Measurements from ENCODE around the gene QRICH2. TPM values are rescaled to one million over a fixed set of nuclear protein-coding genes. Genes with fewer than 3 reads are reported as not detected.

Gene QRICH2
- total and polyA plus RNA-seq, 9 of the 15 experiments (the other 6 are each of a cell fraction or from before 2014, with no cell fraction given) = 0.03 to 1.6 (median 0.81) TPM

GRCh38 chr17:76265624-76266243, 42.3 kb downstream of the QRICH2 start (continued):
- TF ChIP-seq TEAD4 (IDR thresholded peaks at IDR 0.05; ENCODE audit: low read length) (peak; percentile 14; the same call in 1 of the 2 replicates), TEAD4 (CRISPR knock-in tag; IDR thresholded peaks at IDR 0.05; ENCODE audit: borderline replicate concordance) (no peak)

DNA sequence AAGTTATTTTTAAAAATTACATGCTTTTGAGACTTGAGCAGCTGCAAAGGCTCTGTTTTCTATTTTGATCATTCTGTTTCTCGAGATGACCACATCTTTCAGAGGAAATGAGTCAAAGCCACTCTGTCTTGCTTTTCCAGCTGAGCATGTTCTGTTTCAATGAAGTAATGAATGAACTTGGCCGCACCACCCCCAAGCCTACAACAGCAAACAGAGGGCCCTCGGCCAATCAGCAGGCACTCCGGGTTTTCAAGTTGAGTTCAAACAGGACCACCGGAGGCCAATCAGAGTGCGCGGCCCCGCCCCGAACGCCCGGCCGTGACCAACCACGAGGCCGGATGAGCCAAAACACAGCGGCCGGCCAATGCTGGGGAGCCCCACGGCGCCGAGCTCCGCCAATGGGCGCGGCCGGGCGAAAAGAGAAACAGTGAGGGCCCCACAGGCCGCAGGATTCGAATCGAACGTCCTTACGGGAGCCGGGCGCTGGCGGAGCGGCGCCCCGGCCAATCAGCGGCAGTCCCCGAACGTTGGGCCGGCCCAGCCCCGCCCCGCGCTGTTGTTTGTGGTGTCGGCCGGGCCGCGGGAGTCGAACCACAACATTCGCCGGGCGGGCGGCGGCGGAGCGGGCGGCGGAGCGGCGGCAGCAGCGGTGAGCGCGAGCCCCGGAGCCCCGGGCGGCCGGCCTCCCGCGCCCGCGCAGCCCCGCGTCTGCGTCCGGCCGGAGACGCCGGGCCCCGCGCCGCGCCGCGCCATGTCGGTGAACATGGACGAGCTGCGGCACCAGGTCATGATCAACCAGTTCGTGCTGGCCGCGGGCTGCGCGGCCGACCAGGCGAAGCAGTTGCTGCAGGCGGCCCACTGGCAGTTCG, 43.1 kb downstream of the QRICH2 start, which contains the start of gene UBALD2:
Gene UBALD2, plus strand, starts transcription at position 594 of the 869 bp plus-strand sequence. Its CDS starts 158 bp downstream, at position 752.
- peak within 1 kb of the TSS; percentile 97 for H3K4me2 ChIP-seq (ENCODE audit: insufficient read depth, low read length)
- WGBS (ENCODE audit: insufficient coverage, low coverage, missing lambda C conversion rate) = 2% methylated on average over 57 of the region's 94 CpGs
- TF ChIP-seq HCFC1 (IDR thresholded peaks at IDR 0.05; ENCODE audit: low read depth, low read length) = 0 out of 2 replicates have a peak, but pooled peaks have one; percentile 3
- TF ChIP-seq ZNF41 (CRISPR knock-in tag; conservative IDR thresholded peaks at IDR 0.05) = no peak
- peak in 1 of 2 experiments; percentile 29; a peak in 1 of 4 replicates for TF ChIP-seq FOXA3 (CRISPR knock-in tag; conservative IDR thresholded peaks at IDR 0.05 in 1 of 2, IDR thresholded peaks at IDR 0.05 in 1 of 2)
- TF ChIP-seq PYGO2 (tag; IDR thresholded peaks at IDR 0.05) = peak; percentile 78
- TF ChIP-seq NCOA1 (IDR thresholded peaks at IDR 0.05; ENCODE audit: low read depth) = 0 out of 2 replicates have a peak, but pooled peaks have one; percentile 25
- TF ChIP-seq ZNF511 (CRISPR knock-in tag; IDR thresholded peaks at IDR 0.05) = no peak
- TF ChIP-seq RBM34 (IDR thresholded peaks at IDR 0.05; ENCODE audit: borderline replicate concordance, insufficient read depth, low read length) = 0 out of 2 replicates have a peak, but pooled peaks have one; percentile 58
- peak; percentile 70 for TF ChIP-seq RBBP5 (IDR thresholded peaks at IDR 0.05; ENCODE audit: borderline replicate concordance, insufficient read depth, low read length, poor library complexity, severe bottlenecking)
- TF ChIP-seq FOS (IDR thresholded peaks at IDR 0.05; ENCODE audit: extremely low read depth, insufficient read length) = peak; percentile 96
- TF ChIP-seq PHF8 (IDR thresholded peaks at IDR 0.05; ENCODE audit: borderline replicate concordance, low read length) = peak; percentile 62; the same call in 1 of the 2 replicates
- peak; percentile 100 for TF ChIP-seq ZNF24 (IDR thresholded peaks at IDR 0.05)
- TF ChIP-seq SP1 (CRISPR knock-in tag; IDR thresholded peaks at IDR 0.05) = peak; percentile 94
- TF ChIP-seq EP400 (IDR thresholded peaks at IDR 0.05) = peak; percentile 85
- peak; percentile 11; the same call in 1 of the 2 replicates for TF ChIP-seq MYC (IDR thresholded peaks at IDR 0.05; ENCODE audit: low read depth, low read length)
- TF ChIP-seq MYC (CRISPR knock-in tag; IDR thresholded peaks at IDR 0.05; ENCODE audit: borderline replicate concordance, low read depth) = no peak
- TF ChIP-seq JUND (IDR thresholded peaks at IDR 0.05; ENCODE audit: borderline replicate concordance, low read depth, low read length) = peak; percentile 15; the same call in 1 of the 2 replicates
- TF ChIP-seq JUND (tag; IDR thresholded peaks at IDR 0.05; ENCODE audit: borderline replicate concordance, low read depth, low read length) = no peak; the same call in 2 of the 3 replicates

More for the DNA sequence above, 43.1 kb downstream of the QRICH2 start, which contains the start of gene UBALD2:
- CTCF ChIA-PET (ENCODE audit: low intra/inter-chr PET ratio) = no interaction called here
- POLR2A ChIA-PET = interaction anchor here (0.6 to 3.4 kb wide), 17 partner anchors 8 to 452 kb away, joined by 3 to 28 read pairs (median 4); partner anchors contain the start of gene RNF157
- peak within 1 kb of the TSS; percentile 81 to 96 for H3K9ac ChIP-seq (ENCODE audit: insufficient read depth in 1 of 2, low read depth in 2 of 2, low read length in 2 of 2)
- H3K36me3 ChIP-seq (ENCODE audit: control insufficient read depth, insufficient read depth, low read length) = peaks cover 31% of the 10 kb centered on the region
- ATAC-seq (peak; percentile 90), FAIRE-seq (peak; percentile 94), DNase-seq (ENCODE audit: extremely low read depth in 1 of 4, low spot score in 3 of 4) (peak; percentile 97 to 99 (median 98))
- peaks cover 37 to 39% of the 10 kb centered on the region in 2 experiments for H3K4me1 ChIP-seq (replicated peaks in 1 of 2; ENCODE audit: control insufficient read depth in 2 of 2, insufficient read depth in 2 of 2, low read length in 2 of 2)
- H3K4me3 ChIP-seq = peak within 1 kb of the TSS; percentile 91
- in situ Hi-C loops (cut with MboI) = loop anchor here (5.0 kb wide), 1 partner anchor 68 kb away; no protein-coding TSS in a partner anchor
- BruUV-seq (replicated peaks) = no TSS peak
- no peaks in the 10 kb centered on the region for H3K9me3 ChIP-seq (replicated peaks; ENCODE audit: control insufficient read depth, insufficient read depth, low read depth, low read length)
- no peaks in the 10 kb centered on the region for H3K9me1 ChIP-seq (ENCODE audit: control insufficient read depth, insufficient read depth, low read length)
- H3K27ac ChIP-seq (ENCODE audit: extremely low read depth, low read depth, low read length) = peak within 1 kb of the TSS; percentile 83
- intact Hi-C loops (cut with micrococcal nuclease) = loop anchor here (5.0 kb wide), 2 partner anchors 68 to 83 kb away; no protein-coding TSS in a partner anchor
- H3K79me2 ChIP-seq (ENCODE audit: control insufficient read depth, insufficient read depth, low read length) = peaks cover 47% of the 10 kb centered on the region
- no peaks in the 10 kb centered on the region for H3K27me3 ChIP-seq (ENCODE audit: control insufficient read depth in 2 of 2, insufficient read depth in 2 of 2, low read length in 2 of 2)
- H2AFZ ChIP-seq (ENCODE audit: low read depth, low read length) = peak within 1 kb of the TSS; percentile 79
- H4K20me1 ChIP-seq (replicated peaks; ENCODE audit: control insufficient read depth, insufficient read depth, low read length) = no peaks in the 10 kb centered on the region

All from K562 (cell line).